HS-27A (cell line): ENCODE measurements around the gene RASGRP2.

Source experiments
- DNase-seq: peaks from one replicate; pipeline ENCODE4 v3.0.0-alpha.2; 2012; ENCODE audit warnings: low read depth, missing footprints

Gene RASGRP2

DNA sequence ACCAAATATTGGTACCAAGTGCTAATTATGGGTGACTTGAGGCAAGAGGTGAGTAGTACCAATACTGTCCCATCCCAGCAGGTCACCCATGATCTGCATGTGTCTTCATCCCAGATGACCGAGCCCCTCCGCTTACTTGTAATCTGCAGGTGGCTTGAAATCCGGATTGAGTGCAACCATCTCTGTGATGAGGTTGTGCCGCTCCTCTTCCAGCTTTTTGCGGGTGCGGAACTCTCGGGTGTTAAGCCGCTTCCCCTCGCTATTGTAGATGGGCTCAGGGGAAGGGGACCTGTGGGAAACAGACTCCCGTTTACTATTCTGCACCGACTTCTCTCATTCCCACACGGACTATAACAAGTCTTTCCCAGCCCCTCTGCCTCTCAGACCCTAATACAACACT lies 26.2 kb upstream of the RASGRP2 start:
- DNase-seq: no peak

DNA sequence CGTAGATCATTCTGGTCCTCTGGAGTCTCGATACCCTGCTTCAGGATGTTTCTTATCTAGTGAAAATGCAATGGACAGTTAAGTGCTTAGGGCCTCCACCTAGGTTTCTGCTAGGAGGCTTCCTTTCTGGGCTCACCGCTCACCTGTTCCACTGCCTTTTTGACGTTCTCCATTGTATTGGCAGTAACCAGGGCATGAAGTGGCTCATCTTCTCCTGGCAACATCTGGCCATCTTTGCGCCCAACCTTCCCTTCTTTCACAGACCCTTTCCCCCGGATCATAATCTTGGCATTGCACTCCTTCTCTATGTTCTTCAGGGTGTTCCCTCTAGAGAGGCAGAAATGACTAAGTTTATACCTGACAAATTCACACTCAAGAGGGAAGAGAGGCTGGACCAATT lies 25.3 kb upstream of the RASGRP2 start:
- no peak for DNase-seq

DNA sequence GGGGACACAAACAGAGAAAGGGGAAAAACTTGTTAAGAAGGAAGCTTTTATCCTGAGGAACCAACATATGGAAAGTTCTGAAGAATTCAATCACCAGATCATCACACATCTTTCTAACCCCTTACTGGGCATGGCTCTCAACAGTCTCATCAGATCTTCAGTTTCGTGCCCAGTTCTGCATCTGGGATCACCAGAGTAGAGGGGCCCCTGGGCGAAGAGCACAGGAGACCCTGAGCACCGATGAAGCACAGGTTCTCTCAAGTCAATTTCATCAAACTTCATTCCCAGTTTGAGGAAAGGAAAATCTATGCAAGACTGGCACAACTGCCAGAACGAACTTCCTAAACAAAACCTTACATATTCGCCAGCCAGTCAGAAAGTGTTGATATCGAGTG lies 24.4 kb upstream of the RASGRP2 start:
- no peak for DNase-seq

DNA sequence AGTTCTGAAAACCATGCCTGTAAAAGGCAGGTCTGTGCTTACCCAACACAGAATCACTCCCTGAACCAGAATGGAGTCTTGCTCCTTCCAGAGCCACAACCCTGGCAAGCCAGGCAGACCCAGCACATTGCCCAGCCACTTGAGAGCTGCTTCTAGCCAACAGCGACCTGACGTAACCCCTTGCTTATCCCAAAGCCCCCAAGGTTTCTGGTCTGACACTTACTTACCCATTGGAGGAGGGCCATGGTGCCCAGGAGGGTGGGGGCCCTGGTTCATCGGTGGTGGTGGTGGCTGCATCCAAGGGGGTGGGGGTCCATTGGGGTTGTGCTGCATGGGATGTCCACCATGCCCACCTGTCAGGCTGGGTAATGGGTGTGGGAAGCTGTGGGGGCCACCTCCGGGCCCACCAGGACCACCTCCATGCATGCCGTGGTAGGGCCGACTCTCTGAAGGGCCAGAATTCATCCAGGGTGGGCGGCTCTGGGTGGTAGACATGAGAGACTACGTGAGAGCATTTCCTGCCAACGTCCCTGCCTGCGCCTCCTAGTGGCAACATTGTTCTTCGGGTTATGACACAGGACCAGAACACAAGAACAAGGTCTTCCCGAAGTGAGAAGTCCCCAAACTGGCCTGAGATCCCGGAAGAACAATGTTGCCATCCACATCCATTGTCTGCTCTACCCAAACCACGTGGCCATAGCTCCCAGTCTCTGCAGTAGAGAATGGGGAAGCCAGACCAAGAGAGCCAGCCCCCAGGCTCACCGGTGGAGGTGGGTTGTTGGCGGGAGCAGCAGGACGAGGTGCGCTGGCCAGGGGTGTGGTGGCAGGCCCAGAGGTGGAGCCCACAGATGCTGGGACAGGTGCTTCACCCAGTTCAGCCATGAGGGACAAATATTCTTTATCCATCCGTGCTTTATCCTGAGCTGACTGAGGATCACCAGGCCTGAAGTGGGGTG lies 23.7 kb upstream of the RASGRP2 start:
- DNase-seq: no peak

DNA sequence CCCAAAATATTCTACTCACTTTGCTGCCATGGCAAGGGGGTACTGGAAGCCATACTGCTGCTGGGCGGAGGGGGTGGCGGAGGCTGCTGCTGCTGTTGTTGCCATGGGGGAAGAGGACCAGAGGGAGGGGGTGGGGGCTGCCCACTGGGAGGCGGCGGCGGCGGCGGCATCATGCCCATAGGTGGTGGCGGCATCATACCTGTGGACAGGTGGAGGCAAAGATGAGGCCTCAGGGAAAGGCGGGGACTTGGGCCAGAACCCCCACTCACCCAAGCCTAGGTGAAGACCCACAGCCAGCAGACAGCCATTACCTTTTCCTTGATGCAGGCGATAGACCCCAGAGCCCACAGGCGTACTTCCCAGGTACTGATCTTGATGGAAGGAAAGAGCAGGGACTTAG lies 22.9 kb upstream of the RASGRP2 start:
- no peak for DNase-seq

DNA sequence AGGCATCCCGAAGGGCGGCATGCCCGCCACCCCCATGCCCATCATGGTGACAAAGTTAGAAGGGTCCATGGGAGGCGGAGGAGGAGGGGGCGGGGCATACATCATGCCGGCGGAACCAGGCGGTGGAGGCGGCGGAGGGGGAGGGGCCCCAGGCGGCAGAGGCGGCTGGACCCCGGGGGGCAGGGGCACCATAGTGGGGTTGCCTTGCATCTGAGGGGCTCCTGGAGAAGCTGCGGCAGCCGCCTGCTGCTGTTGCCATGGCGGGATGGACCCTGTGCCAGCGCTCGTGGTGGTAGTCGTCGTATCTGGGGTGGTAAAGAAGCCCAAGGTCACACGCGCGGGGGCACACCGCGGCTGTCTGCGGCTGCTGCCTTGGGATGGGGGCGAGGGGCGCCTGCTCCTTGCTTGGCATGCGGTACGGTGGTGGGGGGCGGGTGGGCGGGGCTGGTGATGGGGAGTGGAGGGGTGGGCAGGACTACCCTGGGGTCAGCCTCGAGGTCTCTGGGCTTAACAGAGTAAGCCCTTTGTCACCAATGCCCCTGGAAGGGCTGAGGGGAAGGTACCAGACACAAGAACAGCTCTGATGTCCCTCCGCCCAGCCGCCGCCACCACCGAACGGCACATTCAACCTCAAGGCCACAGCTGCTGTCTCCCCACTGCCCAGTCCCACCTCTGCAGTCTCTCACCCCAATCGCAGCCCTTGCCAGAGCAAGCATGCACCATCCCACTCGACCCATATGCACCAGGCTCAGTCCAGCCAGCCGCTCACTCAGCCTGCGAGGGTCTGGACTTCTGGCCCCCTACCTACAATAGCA lies 22.1 kb upstream of the RASGRP2 start:
- no peak for DNase-seq

DNA sequence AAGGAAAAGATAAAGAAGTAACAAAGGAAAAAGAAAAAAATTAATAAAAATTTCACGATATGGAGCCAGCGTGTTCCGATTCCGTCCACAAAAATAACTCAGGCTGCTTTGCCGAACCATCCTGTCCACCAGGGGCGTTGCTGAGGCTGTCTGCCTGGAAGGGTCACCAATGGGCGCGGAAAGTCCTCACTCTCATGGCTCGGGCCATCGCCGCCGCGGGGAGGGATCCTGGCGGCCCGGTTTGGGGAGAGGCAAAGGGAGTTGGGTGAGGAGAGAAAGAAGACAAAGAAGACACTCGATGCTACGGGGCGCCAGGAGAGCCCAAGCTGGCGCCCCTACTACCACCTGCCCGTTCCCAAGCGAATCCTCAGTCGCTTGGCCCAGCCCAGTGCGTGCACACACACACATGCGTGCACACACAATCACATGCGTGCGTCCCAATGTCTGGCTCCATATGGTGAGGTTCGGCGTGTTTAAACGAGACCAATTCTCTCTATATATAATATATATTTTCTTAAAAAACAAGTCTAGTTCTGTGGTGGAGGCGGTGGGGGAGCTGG lies 21.4 kb upstream of the RASGRP2 start:
- no peak for DNase-seq

DNA sequence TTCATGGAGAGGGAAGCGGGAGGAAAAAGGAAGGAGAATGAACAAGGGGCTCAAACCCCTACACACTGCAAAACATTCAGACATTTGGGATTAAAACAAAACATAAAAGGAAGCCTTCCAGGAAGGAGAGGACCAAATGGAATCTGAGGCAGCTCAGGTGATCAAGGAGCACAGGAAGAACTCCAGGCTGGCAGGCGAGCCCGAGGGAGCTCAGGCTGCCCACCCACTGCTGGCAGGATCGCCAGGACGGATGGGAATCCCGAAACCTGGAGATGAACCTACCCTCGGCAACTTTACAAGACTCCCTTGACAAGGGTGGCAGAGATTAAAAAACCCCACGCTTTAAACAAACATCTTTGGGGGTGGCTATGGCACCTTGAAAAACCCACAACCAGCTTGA lies 20.8 kb upstream of the RASGRP2 start:
- DNase-seq: no peak

DNA sequence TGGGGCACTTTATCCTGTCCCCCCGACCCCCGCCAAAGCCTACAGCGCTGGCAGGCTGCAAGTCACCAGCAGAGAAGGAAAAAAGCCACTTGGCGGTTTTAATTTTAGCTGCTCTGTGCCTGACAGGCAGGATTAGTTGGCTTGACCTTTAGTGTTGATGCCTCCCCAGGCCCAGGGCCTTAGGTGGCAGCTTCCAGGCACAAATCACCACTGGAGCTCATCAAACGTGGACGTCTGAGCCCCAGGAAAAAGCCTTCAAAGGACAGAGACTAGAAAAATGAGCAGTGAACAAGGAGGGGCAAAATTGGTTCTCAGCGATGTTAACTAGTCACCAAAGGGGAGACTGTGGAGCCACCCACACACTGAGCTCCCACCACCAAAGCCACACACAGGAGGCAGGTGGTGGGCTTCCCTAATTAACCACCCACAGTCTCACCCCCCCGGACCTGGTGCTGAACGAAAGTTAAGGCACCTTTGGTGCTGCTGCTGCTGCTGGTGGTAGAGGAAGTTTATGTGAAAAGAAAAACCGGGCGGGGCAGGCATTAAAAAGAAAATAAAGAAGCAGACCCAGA lies 20.2 kb upstream of the RASGRP2 start:
- no peak for DNase-seq

DNA sequence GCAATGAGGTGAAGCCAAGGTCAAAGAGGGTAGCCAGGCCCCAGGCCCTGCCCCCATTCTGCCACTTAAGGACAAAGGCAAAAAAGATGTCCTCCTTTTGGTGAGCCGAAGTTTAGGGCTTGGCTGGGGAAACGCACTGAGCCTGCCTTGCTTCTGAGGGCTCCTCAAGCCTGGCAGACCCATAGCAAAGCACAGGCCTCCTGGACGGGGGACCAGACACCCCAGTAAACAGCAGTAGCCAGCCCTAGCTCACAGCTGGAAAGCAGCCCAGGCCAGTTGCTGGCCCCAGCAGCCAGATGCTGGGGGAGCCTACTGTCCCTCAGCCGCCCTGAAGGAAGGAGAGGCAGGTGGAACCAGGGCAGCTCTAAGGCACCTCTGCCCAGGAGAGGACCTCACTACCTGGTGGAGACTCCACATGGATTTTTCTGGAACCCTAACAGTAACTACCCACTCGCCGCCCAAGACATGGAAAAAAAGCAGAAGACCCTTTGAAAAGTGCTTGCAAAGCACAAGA lies 19.6 kb upstream of the RASGRP2 start:
- DNase-seq: no peak

DNA sequence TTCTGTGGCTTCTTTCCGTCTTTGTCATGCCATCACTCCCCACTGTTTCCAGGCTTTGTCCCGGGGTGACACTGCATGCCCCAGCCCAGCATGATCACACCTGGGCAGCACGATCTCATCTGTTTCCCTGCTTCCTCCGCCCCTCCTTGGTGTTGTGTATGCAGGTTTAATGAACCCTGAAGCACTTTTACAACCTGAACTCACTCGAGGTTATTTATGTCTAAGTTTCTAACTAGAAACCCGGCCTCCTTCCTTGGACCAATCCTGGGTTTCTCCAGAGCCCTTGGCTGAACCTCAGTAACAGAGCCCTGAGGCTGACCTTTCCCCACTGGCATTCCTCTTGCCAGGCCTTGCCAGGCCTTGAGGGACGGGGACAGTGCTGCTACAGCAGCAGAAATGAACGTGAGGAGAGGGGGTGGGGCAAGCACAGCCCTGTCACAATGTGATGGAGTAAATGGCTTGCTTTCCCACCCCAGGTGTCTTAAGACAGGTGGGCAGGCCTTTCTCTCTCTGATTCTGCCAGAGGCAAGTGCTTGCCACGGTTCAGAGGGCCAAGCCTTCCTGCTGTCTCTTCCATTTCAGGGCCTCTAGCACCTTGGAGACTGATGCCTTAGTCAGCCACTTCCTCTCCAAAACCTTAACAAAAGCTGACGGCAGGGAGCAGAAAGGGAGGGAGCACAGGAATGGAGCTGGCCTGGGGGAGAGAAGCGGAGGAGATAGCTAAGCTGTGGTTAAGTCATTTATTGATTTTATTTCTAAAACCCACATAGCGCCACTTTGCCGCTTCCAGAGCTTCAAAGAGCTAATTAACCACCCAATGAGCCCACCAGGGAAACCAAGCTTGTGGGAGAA lies 19.0 kb upstream of the RASGRP2 start:
- no peak for DNase-seq

DNA sequence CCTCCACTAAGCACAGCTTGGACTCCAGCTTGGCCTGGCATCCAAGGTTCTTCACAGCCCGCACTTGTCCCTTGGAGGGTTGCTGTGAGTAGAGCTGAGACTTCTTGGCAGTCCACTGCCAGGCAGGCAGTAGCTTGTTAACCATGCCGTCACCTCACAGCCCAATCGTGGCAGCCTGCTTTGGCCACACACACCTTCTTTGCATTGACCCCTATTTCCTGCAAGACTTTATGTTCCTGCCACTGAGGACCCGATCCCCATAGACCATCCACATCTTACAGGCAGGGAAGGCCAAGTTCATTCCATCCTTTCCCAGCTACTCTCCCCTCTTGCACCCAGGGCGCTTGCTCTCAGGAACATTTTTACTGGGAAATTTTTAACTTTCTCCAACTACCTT lies 18.3 kb upstream of the RASGRP2 start:
- DNase-seq: no peak

DNA sequence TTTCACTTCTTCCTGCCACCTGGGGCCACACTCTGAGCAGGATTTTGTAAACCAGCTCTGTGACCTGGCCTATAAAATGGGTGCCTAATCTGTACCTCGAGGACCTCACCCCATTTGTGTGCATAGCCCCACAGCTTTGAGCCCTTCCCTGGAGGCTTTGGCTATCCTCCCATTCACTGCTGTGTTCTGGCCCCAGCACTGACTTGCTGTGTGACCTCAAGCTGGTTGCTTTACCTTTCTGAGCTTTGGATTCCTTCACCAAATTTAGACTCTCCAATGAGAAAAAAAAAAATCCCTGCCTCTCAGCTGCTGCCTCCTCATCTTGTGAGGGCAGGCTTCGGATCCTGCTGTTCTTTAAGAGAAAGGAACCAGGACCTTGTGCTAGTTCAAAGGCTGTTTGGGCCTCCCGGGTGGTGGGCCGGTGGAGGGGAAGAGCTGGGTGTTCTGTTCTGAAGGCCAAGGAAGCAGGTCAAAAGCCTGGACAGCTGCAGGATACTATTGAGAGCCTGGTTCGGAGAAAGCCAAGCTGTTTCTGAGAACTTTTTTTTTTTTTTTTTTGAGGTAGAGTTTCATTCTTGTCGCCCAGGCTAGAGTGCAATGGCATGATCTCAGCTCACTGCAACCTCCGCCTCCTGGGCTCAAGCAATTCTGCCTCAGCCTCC lies 16.9 kb upstream of the RASGRP2 start:
- no peak for DNase-seq

DNA sequence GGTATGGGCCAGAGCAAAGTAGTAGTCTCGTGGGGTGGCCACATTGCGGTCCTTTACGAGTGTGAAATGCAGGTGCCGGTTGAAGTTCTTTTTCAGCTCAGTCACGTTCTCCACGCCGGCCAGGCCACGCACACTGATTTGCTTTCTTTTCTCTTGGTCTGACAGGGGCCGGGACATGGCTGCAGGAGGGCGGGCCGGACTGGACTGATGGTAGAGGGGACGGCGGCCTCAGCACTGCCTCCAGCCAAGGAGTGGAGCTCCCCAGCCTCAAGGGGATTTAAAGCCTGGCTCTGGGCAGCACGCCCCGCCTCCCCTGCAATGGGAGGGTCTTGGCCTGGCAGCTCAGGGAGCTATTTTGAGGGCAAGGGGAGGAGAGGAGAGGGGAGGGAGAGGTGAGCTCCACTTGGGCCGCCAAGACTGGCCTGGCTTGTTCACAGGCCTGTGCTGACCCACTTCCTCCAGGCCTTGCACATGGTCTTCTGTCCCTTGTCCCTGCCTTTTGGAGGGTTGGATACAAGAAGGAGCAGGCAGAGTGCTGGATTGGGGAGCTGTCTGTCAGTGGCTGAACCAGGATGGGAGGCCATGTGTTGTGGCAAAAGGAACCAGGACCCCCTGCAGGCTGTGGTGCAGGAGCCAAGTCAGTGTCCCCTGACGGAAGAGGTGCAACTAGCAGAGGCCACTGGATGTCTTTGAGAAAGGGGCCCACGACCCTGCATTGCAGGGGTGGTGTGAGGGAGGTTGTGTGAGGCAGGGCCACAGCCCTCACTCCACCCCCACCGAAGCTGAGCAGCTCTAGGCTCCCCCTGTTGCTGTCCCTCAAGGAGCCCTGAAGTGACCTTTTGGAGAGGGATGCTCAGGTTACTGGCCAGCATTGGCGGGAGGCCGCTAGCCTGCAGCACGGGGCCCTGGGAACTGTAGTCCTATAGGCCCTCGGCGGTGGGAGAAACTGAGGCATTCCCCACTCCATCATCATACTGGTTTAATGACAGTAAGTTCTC lies 16.1 kb upstream of the RASGRP2 start, which contains the start of gene PYGM:
Gene PYGM (minus strand): TSS at position 253 of the 998 bp plus-strand sequence. CDS start 76 bp downstream, at position 177.
- DNase-seq: no peak

DNA sequence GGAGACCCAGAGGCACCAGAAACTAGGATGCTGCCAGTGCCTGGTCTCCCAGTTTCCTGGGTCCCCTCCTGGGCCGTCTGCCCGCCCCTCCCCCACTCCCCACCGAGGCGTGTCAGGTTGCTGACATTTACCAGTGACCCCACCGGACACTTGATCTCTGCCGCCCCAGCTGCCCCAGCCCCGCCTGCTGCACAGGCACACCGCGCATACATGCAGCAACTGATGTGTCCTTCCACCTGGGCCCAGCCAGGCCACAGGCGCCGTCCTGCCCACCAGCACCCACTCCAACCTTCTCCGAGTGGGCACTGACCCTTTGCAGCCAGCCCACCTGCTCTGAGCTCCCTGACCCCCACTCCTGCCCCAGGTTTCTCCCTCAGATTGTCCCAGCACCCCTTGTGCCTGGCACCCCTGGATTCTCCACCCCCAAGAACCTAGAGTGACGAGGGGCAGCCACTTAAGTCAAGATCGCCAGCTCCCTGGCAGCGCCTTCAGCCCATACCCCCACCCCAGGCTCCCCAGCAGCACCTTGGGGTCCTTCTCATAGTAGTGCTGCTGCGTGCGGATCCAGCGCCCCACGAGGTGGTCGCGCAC lies 15.3 kb upstream of the RASGRP2 start:
- DNase-seq: no peak

DNA sequence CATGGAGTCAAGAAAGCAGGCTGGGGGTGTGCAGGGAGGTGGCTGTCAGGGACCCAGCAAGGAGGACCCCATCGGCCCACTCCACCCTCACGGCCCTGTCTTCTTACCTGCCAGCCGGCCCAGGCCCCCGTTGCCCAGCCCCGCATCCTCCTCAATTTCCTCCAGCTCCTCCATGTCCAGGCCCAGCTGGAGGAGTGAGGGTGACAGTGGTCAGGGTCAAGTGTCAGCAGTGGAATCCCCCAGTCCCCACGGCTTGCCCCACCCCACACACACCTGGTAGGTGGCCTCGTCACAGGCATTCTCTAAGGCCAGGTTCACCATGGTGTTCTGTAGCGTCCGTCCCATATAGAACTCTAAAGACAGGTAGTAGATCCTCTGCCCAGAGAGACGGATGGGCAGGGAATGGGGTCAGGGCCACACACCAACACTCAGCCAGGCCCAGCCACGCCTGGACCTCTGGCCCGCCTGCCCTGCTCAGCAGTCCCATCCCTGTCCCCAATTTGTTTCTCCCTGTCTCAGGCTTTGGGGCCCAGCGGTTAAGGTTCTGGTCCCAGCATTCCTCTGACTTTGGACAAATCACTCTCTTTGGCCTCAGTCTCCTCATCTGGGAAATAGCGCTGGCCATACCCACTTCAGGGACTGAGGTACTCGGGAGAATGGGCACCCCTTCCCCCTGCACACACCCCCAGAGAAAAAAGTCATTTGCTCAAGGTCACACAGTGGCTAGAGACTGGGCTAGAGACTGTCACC lies 14.6 kb upstream of the RASGRP2 start:
- no peak for DNase-seq

DNA sequence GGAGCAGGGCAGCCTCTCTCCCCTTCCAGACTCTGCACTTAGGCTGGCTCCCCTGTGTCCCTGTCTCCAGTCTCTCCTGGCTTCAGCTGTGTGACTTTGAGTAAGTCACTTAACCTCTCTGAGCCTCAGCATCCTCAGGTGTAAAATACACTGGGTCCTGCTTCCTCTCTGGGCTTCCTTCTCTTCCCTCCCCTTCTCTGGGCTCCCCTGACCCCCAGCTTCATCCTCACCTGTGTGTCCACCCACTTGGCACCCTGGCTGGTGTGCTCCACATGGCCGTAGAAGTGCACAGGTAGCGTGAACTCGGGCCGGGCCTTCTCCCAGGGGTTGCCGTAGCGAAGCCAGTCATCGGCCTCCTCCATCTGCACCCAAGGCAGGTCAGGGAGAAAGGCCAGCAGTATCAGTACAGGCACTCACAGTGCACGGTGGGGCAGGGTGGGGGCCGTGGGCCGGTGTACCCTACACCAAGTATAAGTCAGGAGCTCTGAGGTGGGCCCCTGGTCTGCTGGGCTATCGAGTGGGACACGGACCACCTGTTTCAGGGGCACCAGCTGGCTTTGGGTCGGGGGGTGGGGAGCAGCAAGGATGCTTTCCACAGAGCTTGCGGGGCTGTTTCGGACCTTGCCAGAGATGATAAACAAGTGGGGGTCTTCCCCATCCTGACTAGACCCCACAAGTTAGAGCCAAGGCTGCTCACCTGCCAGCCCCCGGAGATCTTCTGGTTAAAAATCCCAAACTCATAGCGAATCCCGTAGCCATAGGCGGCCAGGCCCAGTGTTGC lies 13.8 kb upstream of the RASGRP2 start:
- no peak for DNase-seq
